ENCODE measurements around the gene BTNL3. TPM values are rescaled to one million over a fixed set of nuclear protein-coding genes. Genes with fewer than 3 reads are reported as not detected.
A peak's percentile ranks its signal among the peaks of the same experiment; 100 is the strongest.

The BTNL3 gene
- total RNA-seq, 1 donor from 2014 or later = 0.82 TPM

DNA sequence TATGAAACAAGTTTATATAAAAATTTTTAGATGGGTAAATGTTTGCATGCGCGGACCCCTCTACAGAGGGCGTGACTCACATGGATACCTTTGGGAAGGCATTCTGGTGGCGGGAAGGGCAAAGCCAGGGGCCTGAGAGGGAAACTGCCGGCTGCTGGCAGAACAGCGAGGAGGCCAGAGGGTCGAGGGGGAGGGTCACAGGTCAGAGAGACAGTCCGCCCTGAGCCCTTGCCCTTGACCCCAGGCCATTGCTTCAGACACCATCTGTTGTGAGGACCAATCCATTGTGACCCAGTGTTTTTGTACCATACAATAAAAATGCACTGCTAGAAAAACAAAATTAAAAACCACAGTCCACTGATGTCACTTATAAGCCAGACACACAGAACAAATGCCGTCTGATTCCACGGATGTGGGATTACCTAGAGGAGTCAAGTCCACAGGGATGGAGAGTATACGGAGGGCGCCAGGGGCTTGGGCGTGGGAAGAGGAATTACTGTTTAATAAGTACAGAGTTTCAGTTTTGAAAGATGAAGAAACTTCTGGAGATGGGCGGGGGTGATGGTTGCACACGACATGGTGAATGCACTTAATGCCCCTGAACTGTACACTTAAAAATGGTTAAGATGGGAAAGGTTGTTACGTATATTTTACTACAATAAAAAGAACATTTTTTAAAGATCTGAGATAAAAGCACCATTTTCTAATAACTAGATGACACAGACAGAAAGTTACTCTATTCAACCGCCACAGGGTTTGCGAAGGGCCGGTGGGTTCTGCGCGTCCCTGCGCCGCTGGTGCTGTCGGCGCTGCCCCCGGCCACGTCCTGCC, 63.4 kb downstream of the BTNL3 start:
- DNase-seq (ENCODE audit: extremely low spot score, unreplicated experiment) = no peak
- no peaks in the 10 kb centered on the region for H3K36me3 Mint-ChIP-seq
- H3K4me1 Mint-ChIP-seq (ENCODE audit: unreplicated experiment) = peaks cover 16% of the 10 kb centered on the region
- peaks cover 75% of the 10 kb centered on the region for H3K27me3 Mint-ChIP-seq
- no peak overlapping the region for H3K27ac Mint-ChIP-seq
- no peaks in the 10 kb centered on the region for H3K9me3 Mint-ChIP-seq
- TF ChIP-seq, protein P1, sequence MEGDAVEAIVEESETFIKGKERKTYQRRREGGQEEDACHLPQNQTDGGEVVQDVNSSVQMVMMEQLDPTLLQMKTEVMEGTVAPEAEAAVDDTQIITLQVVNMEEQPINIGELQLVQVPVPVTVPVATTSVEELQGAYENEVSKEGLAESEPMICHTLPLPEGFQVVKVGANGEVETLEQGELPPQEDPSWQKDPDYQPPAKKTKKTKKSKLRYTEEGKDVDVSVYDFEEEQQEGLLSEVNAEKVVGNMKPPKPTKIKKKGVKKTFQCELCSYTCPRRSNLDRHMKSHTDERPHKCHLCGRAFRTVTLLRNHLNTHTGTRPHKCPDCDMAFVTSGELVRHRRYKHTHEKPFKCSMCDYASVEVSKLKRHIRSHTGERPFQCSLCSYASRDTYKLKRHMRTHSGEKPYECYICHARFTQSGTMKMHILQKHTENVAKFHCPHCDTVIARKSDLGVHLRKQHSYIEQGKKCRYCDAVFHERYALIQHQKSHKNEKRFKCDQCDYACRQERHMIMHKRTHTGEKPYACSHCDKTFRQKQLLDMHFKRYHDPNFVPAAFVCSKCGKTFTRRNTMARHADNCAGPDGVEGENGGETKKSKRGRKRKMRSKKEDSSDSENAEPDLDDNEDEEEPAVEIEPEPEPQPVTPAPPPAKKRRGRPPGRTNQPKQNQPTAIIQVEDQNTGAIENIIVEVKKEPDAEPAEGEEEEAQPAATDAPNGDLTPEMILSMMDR (conservative IDR thresholded peaks at IDR 0.05) = no peak
- peak overlapping the region; percentile 80 for H3K4me3 Mint-ChIP-seq

DNA sequence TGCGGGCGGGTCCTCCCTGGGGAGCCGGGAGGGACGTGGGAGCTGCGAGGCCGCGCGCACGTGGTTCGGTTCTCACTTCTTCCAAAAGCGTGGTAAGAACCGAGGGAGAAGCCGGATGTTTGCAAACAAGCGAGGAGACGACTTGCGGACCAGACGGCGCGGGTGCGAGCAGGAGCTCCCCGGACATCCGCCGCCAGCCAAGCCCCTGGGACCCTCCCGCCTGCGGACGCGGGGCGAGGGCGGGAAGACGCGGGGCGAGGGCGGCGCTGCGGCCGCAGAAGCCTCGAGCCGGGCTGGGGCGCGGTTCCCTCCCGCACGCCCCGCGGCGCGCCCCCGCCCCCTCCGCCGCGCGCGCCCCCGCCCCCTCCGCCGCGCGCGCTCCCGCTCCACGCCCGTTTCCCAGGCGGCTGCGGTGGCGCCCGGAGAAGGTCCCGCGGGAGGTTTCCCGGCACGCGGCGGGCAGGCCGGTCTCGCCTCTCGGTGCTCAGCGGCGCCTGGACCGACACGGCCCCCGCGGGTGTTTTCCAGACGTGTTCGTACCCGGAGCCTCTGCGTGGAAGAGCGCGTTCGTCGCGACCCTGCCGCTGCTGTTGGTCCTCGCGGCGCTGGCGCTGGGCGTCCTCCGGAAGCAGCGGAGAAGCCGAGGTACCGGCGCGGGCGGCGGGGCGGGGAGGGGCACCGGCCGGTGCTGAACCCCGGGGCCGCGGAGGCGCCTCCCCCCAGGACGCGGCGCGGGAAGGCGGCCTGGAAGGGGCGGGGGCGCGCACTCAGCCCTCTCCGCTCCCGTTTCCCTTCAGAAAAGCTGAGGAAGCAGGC, 64.2 kb downstream of the BTNL3 start:
- Mint-ChIP-seq H3K36me3 (no peaks in the 10 kb centered on the region), H3K27ac (no peak overlapping the region), H3K9me3 (no peaks in the 10 kb centered on the region), H3K4me1 (ENCODE audit: unreplicated experiment) (peaks cover 16% of the 10 kb centered on the region), H3K4me3 (peak overlapping the region; percentile 80), H3K27me3 (peaks cover 83% of the 10 kb centered on the region)
- TF ChIP-seq, protein P1 (conservative IDR thresholded peaks at IDR 0.05) = no peak
- DNase-seq (ENCODE audit: extremely low spot score, unreplicated experiment) = no peak

DNA sequence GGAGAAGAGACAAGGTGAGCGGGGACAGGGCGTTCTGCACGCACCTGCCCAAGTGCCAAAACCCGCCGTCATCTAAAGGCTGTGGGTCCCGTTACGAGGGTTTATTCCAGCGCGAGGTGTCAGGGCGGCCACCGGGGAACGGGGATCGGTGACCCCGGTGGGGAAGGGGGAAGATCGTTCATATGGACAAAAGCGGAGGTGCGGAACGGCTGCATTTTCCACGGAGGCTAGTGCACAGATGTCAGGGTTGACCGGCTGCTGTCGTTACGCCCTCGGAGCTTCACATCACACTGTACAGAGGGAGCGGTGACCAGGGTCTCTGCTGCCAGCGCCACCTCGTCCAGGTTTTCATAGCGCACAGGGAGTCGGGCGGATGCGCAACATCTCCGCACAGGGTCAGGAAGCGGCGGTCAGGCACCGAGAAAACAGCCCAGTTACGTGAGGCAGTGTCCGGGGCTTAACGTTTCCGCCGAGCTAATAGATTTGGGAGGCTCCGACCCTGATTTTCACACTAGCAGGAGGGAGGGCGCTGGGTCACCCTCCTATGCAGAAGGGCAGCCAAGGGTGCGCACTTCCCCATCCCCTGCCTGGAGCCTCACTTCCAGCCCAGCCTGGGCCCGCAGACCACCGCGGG, 65.0 kb downstream of the BTNL3 start:
- TF ChIP-seq, protein P1 (conservative IDR thresholded peaks at IDR 0.05) = no peak
- H3K4me3 Mint-ChIP-seq = peak overlapping the region; percentile 77
- no peaks in the 10 kb centered on the region for H3K9me3 Mint-ChIP-seq
- H3K27ac Mint-ChIP-seq = no peak overlapping the region
- H3K36me3 Mint-ChIP-seq = peaks cover 6% of the 10 kb centered on the region
- DNase-seq (ENCODE audit: extremely low spot score, unreplicated experiment) = no peak
- H3K27me3 Mint-ChIP-seq = peaks cover 90% of the 10 kb centered on the region
- peaks cover 16% of the 10 kb centered on the region for H3K4me1 Mint-ChIP-seq (ENCODE audit: unreplicated experiment)

DNA sequence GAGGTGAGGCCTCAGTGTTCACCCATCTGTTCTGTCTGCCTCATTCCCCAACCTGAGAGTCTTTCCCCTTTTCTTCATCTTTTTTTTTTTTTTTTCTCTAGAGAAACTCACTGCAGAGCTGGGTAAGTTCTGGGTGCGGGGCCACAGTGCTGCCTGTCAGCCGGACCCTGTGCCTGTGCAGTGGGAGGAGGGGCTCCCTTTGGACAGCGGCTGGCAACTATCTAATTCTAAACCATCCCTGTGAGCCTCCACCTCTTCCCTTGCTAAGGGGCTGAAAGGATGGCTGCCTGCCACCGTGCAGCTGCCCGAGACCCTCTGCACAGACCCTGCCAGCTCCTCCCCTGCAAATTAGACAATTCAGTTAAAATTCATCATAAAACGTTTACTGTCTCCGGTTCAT, 65.5 kb downstream of the BTNL3 start:
- Mint-ChIP-seq H3K27ac (no peak overlapping the region), H3K9me3 (no peaks in the 10 kb centered on the region), H3K4me1 (ENCODE audit: unreplicated experiment) (peaks cover 16% of the 10 kb centered on the region), H3K36me3 (peaks cover 6% of the 10 kb centered on the region), H3K4me3 (peak overlapping the region; percentile 77), H3K27me3 (peaks cover 92% of the 10 kb centered on the region)
- TF ChIP-seq, protein P1 (conservative IDR thresholded peaks at IDR 0.05) = no peak
- no peak for DNase-seq (ENCODE audit: extremely low spot score, unreplicated experiment)

DNA sequence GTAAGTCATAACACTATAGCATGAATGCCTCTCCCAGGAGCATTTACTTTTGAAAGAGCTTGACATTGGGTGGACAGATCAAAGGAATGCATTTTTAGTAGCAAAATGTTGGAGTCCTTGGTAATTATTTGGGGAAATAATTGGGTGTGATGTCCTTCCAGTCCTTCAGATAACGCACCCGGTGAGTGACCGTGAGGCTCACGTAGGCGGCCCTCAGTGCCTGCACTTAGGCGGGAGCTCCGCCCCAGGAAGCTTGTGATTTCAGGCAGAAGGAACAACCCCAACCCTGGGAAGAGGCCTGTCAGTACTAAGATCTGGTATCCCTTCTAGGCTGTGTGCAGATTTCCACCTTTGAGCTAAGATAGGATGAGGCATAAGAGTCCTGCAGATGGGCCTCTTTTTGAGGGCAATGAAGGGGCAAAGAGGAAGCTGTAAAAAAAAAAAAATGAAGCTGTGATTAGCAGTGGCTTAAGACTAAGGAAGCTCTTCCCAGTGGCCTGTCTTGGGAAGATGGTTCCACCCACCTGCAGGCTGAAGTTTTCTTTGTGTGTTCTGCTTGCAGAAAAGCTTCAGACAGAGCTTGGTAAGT, 66.3 kb downstream of the BTNL3 start:
- Mint-ChIP-seq H3K4me1 (ENCODE audit: unreplicated experiment) (peaks cover 16% of the 10 kb centered on the region), H3K27me3 (peaks cover 90% of the 10 kb centered on the region), H3K36me3 (peaks cover 6% of the 10 kb centered on the region), H3K27ac (no peak overlapping the region), H3K9me3 (no peaks in the 10 kb centered on the region), H3K4me3 (peak overlapping the region; percentile 77)
- TF ChIP-seq, protein P1 (conservative IDR thresholded peaks at IDR 0.05) = no peak
- DNase-seq (ENCODE audit: extremely low spot score, unreplicated experiment) = no peak

Measured in type B pancreatic cell (in vitro differentiated cells).